GM12873 (cell line): ENCODE data around the gene ALOXE3.

Experiments
- TF ChIP-seq, protein P1 (sequence below): IDR thresholded peaks from 2 replicates; pipeline ENCODE4 v1.5.1; 2012; ENCODE audit warnings: low read depth, mild to moderate bottlenecking, moderate library complexity, low read length, control low read depth; ENCODE audit not compliant: insufficient read depth; ENCODE audit errors: missing control alignments

ALOXE3 gene

DNA sequence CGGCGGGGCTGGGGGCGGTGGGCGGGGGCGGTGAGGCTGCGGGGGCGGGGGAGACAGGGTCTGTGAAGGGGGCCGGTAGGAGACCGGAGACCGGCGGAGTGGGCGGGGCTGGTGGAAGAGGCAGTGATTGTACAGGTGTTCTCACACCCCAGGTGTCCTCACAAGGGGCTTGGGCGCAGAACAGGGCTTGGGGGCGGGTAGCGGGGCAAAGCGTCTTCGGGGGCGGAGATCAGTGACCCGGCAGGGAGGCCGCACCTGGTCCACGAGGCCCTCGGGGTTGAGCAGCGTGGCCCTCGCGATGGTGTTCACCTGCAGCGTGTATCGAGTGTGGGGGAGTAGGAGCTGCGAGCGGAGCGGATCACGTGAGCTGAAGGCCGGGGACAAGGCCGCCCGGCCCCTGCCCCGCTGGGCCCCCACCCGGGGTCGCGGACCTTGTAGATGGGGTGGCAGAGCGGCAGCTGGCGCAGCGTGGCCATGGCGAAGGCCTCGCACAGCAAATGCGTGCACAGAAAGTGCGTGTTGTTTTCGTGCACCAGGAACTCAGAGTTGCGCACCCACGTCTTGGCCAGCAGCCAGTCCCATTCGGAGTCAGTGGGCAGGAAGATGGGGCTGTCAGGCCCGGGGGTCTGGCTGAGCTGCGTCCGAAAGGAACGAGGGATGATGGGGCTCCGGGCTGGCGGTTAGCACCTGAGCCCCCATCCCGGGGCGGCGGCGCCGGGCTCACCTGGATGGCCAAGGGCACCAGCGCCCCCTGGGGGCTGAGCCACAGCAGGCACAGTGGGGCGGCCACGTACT lies 8.5 kb downstream of the ALOXE3 start:
- TF ChIP-seq, protein P1, sequence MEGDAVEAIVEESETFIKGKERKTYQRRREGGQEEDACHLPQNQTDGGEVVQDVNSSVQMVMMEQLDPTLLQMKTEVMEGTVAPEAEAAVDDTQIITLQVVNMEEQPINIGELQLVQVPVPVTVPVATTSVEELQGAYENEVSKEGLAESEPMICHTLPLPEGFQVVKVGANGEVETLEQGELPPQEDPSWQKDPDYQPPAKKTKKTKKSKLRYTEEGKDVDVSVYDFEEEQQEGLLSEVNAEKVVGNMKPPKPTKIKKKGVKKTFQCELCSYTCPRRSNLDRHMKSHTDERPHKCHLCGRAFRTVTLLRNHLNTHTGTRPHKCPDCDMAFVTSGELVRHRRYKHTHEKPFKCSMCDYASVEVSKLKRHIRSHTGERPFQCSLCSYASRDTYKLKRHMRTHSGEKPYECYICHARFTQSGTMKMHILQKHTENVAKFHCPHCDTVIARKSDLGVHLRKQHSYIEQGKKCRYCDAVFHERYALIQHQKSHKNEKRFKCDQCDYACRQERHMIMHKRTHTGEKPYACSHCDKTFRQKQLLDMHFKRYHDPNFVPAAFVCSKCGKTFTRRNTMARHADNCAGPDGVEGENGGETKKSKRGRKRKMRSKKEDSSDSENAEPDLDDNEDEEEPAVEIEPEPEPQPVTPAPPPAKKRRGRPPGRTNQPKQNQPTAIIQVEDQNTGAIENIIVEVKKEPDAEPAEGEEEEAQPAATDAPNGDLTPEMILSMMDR: peak; percentile 93

DNA sequence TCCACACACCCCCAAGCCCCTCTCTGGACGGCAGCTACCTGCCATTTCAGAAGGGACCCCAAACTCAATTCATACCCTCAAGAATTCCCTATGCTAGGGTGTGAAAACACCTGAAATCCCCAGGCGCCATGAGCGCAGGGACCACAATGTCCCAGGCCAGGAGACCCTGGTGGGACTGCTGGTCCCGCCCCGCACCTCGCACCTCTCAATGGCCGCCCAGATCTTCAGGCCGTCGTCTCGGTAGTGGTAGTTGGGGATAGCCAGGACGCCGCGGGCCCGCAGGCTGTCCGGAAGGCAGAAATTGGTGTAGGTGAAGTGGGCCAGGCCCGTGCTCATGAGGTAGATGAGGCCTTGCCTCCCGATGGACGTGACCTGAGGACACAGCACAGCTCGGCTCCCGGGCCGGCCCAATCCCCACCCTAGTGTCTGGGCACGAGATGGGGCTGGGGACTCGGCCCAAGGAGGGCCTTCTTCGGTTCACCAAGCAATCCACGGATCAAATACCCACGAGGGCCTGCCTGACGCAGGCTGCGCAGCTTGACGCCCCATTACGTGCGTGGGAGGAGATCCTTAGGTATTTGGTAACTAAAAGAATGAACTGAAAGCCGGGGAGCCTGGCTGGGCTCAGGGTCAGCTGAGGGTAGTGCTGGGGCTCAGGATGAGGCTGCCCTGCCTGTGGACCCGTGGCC lies 9.2 kb downstream of the ALOXE3 start:
- TF ChIP-seq, protein P1: no peak

DNA sequence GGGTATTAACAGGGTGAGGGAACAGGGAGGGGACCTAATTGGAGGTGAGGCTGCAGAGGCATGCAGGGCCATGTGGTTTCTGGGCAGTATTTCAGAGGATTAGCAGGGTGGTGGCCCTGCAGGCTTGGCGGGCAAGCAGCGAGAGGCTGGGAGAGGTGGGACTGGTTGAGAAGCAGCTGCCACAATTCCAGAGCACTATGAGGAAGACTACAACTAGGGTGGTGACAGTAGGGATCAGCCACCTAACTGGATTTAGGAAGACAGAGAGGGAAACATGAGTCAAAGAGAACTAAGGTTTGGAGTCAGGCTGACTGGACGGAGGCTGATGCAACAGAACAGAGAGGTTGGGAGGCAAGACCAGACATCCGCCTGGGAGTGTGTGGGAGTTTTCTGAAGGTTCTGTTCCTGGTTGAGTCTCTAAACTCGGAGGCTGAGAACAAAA lies 12.3 kb downstream of the ALOXE3 start:
- TF ChIP-seq, protein P1: no peak

DNA sequence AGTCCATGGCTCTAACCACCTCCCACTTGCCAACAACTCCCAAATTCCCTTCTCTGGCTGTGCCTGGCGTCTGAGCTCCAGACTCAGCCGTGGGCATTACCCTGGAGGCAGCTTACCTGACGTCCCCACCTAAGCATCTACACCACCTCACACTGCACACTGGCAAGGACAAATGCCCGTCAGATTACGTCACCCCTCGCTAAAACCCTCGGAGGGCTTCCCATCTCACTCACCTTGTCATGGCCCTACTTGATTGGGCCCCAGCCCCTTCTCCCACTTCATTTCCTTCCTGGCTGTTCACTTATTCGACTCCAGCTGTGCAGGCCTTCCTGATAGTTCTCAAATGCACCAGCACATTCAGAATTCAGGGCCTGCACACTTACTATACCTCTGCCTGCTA lies 13.4 kb downstream of the ALOXE3 start:
- TF ChIP-seq, protein P1: no peak

DNA sequence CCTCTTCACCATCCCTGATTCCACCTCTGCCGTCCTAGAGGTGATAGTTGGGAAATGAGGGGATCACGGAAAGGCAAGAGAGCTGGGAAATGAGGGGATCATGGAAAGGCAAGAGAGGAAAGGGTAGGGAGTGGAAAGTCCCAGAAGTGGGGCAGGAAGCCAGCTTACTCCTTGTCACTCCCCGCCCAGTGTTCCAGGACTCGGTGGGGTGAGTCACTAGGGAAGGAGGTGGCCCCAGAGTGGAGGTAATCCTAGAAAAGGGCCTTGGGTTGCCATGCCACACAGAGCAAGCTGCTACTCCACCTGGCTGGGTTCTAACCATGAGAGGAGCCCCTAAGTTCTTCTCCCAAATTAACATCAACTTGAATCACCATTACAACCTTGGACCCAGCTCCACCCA lies 14.8 kb downstream of the ALOXE3 start:
- TF ChIP-seq, protein P1: no peak

DNA sequence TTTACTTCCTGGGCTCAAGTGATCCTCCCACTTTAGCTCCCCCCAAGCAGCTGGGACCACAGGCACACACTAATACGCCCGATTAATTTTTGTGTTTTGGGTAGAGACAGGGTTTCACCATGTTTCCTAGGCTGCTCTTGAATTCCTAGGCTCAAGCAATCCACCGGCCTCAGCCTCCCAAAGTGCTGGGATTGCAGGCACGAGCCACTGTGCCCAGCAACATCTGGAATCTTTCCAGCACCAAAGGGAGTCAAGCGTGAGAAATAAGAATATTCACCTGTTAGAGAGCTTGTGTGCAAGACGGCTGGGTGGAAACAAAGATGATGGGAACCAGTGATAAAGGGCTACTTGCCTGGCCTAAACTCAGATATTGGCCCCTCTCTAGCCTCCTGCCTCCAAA lies 16.6 kb downstream of the ALOXE3 start:
- TF ChIP-seq, protein P1: no peak

DNA sequence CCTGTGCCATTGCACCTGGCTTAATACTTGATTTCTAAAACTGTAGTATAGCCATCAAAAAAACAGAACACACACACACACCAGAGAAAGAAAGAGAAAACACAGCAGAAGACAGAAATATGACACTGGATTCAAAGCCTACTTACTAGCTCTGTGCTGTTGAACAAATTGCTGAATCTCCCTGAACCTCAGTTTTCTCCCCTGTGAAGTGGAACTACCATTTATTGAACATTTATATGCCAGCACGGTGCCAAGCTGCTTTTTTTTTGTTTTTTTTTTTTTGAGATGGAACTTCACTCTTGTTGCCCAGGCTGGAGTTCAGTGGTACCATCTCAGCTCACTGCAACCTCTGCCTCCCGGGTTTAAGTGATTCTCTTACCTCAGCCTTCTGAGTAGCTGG lies 17.6 kb downstream of the ALOXE3 start:
- TF ChIP-seq, protein P1: no peak
